Measurements from ENCODE around the gene CD79A. TPM values are rescaled to one million over a fixed set of nuclear protein-coding genes. Genes with fewer than 3 reads are reported as not detected.

Gene CD79A
- polyA plus RNA-seq, 3 donors = 1.8 to 3.0 TPM; not detected in 1

- 42 to 55% (median 49%) methylated on average over 13 of the region's 13 CpGs for WGBS, 3 donors
- no peak overlapping the region for H3K27ac ChIP-seq (ENCODE audit: low read depth, low read length)
Measured at GRCh38 chr19:41924151-41925145, 47.4 kb downstream of the CD79A start.

GRCh38 chr19:41925208-41926003, 48.3 kb downstream of the CD79A start:
- H3K27ac ChIP-seq (ENCODE audit: low read depth, low read length) = no peak overlapping the region
- 51 to 64% (median 53%) methylated on average over 7 of the region's 7 CpGs for WGBS, 3 donors

GRCh38 chr19:41926028-41926762, 49.1 kb downstream of the CD79A start:
- no peak overlapping the region for H3K27ac ChIP-seq (ENCODE audit: low read depth, low read length)
- 32 to 52% (median 38%) methylated on average over 26 to 27 of the region's 27 CpGs for WGBS, 3 donors

GRCh38 chr19:41926763-41927496, 49.9 kb downstream of the CD79A start:
- H3K27ac ChIP-seq (ENCODE audit: low read depth, low read length) = no peak overlapping the region
- 44 to 63% (median 57%) methylated on average over 16 of the region's 16 CpGs for WGBS, 3 donors

- H3K27ac ChIP-seq (ENCODE audit: low read depth, low read length) = no peak overlapping the region
- WGBS, 3 donors = 5 to 28% (median 6%) methylated on average over 35 to 43 of the region's 43 CpGs
Measured at GRCh38 chr19:41927497-41928192, 50.6 kb downstream of the CD79A start.

GRCh38 chr19:41928221-41928683, 51.2 kb downstream of the CD79A start, which contains the start of gene ERFL:
ERFL (minus strand) TSS chr19:41928449; CDS start chr19:41912919, 15,530 bp downstream.
- WGBS, 3 donors = 0 to 2% (median 1%) methylated on average over 31 to 49 of the region's 49 CpGs
- H3K27ac ChIP-seq (ENCODE audit: low read depth, low read length) = no peak within 1 kb of the TSS

GRCh38 chr19:41928754-41929535, 51.9 kb downstream of the CD79A start:
- 1 to 5% (median 5%) methylated on average over 28 to 29 of the region's 29 CpGs for WGBS, 3 donors
- H3K27ac ChIP-seq (ENCODE audit: low read depth, low read length) = no peak overlapping the region

GRCh38 chr19:41929536-41930071, 52.5 kb downstream of the CD79A start:
- WGBS, 3 donors = 25 to 41% (median 33%) methylated on average over 14 of the region's 14 CpGs
- H3K27ac ChIP-seq (ENCODE audit: low read depth, low read length) = no peak overlapping the region

- 12 to 51% (median 24%) methylated on average over 7 of the region's 7 CpGs for WGBS, 3 donors
- no peak overlapping the region for H3K27ac ChIP-seq (ENCODE audit: low read depth, low read length)
Measured at GRCh38 chr19:41930322-41930722, 53.2 kb downstream of the CD79A start.

Other genes starting within 250 kb of the CD79A start
- under 1 TPM; 0.22 to 0.40 (median 0.23) TPM for gene CEACAM7, start 189.0 kb upstream of the CD79A start, polyA plus RNA-seq
- under 1 TPM; 0.07 to 0.90 (median 0.56) TPM for gene CEACAM5, start 168.7 kb upstream of the CD79A start, polyA plus RNA-seq
- 1 to 10 TPM in 1 of 3 donors, under 1 TPM in 2; 0.33 to 3.2 (median 0.56) TPM for gene CEACAM6, start 121.7 kb upstream of the CD79A start, polyA plus RNA-seq
- 1 to 10 TPM in 2 of 3 donors, under 1 TPM in 1; 0.07 to 2.0 (median 1.5) TPM for gene CEACAM3, start 80.7 kb upstream of the CD79A start, polyA plus RNA-seq
- gene LYPD4, start 32.6 kb upstream of the CD79A start, polyA plus RNA-seq = not detected
- gene DMRTC2, start 32.2 kb upstream of the CD79A start, polyA plus RNA-seq = not detected
- gene RPS19, start 17.0 kb upstream of the CD79A start, polyA plus RNA-seq = 1,000 to 10,000 TPM; 1,592 to 2,502 (median 1,675) TPM
- 100 to 1,000 TPM in 1 of 3 donors, 10 to 100 TPM in 2; 39.4 to 131 (median 89.0) TPM for gene ARHGEF1, start 5.9 kb downstream of the CD79A start, polyA plus RNA-seq
- gene ERFL, start 51.2 kb downstream of the CD79A start, polyA plus RNA-seq = under 1 TPM in 2 of 3 donors, not detected in 1; 0.12 to 0.24 TPM
- 100 to 1,000 TPM; 131 to 208 (median 149) TPM for gene RABAC1, start 82.0 kb downstream of the CD79A start, polyA plus RNA-seq
- gene ATP1A3, start 117.0 kb downstream of the CD79A start, polyA plus RNA-seq = under 1 TPM in 2 of 3 donors, not detected in 1; 0.21 to 0.34 TPM
- 1 to 10 TPM in 1 of 3 donors, under 1 TPM in 2; 0.51 to 1.2 (median 0.79) TPM for gene GRIK5, start 192.9 kb downstream of the CD79A start, polyA plus RNA-seq
- 1 to 10 TPM; 4.2 to 8.0 (median 5.3) TPM for gene ZNF574, start 198.9 kb downstream of the CD79A start, polyA plus RNA-seq